ENCODE data around the gene CATSPERZ.
A peak's percentile ranks its signal among the peaks of the same experiment; 100 is the strongest.

CATSPERZ gene

DNA sequence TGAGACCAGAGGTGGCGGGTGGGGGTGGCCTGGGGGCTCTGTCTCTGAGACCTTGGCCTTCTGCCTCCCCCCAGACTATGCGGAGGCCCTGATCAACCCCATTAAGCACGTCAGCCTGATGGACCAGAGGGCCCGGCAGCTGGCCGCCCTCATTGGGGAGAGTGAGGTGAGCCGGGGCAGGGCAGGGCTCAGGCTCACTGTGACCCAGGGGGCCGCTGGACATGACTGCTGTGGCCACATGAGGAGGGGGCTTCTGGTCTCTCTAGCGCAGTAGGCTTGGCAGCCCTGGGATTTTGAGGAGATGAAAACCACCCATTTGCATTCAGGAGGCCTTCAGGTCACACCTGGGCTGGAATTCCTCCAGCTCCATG lies 36.2 kb upstream of the CATSPERZ start:
- DNase-seq (ENCODE audit: low spot score) = no peak

- no peak for DNase-seq (ENCODE audit: low spot score)
These were observed 35.7 kb upstream of the CATSPERZ start for GRCh38 chr11:64264371-64264852.

- no peak for DNase-seq (ENCODE audit: low spot score)
These were observed 34.7 kb upstream of the CATSPERZ start for GRCh38 chr11:64265176-64266160.

DNA sequence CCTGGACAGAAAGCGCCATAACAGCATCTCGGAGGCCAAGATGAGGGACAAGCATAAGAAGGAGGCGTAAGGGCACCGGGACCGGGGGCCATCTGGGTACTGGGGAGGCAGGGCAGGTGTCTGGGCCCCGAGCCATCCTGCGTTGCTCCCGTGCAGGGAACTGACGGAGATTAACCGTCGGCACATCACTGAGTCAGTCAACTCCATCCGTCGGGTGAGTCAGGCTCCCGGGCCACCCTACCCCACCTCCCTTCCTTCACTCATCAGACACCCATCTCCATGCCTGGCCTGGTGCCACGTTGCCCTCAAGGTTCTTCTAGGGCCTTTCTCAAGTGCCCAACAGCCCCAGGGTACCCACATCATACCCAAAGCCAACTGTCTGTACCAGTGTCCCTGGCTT lies 33.8 kb upstream of the CATSPERZ start:
- no peak for DNase-seq (ENCODE audit: low spot score)

- no peak for DNase-seq (ENCODE audit: low spot score)
These were observed 32.8 kb upstream of the CATSPERZ start for GRCh38 chr11:64267207-64267945.

DNA sequence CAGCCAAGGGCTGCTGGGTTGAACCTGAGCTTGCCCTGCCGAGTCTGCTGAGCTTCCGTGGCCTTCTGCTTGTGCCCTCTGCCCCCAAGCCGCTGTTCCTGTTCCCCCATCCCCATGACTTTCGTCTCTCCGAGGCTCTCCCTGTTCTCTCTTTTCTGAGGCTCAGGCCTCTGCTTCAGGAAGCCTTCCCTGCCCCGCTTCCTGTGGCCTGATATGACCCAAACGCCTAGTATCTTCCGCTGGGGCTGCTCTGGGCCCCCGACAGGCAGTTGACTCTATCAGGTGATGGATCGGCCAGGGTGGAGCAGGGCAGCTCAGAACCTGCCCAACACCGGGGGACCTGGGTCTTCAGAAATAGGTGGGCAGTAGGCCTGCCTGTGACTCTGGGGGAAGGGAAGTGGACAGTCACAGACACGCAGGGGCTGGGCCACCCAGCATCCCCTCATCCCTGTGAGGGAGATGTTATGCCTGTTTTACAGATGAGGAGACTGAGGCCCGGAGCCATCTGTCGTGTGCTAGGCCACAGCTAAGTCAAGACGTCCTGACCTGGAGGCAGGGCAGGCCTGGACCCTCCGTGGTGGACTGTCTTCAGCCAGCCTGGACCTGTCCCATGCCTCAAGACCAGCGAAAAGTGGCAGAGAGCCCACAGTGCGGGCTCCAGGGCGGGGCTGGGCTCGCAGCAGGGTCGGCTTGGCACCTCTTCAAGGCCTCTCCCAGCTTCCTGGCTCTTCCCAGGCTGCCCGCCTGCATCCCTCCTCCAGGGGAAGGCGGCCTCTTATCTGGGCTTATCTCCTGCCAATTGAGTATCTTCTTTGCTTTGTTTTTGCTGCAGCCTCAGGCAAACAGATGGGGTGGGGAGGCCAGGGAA lies 31.9 kb upstream of the CATSPERZ start:
- no peak for DNase-seq (ENCODE audit: low spot score)

DNA sequence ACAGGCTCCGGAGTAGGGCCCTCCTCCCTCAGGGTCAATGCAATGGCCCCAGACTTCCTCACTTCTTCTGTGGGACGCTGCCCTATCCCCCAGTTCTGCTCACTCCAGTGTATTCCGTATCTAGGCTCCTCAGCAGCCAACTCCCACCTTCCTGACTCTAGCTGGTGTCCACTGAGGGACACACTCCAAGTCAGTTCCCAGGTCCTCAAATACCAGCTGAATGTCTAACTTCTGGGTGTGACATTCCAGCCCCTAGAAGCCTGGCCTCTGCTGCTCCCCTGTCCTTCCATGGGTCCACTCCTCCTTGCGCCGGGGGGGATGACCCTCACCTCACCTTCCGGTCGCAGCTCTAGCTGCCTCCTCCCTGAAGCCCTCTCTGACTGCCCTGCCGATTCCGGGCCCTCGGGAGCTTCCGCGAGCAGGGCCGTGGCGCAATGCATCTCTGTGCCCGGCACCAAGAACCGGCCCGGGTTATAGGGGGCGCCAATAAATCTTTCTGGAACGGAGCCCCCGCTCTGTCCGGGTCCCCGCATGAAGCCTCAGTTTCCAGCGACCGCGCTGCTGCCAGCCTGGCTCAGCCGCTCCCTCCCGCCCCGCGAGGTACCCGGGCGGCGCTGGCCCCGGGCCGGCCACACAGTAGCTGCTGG lies 31.1 kb upstream of the CATSPERZ start:
- DNase-seq (ENCODE audit: low spot score) = peak; percentile 60

DNA sequence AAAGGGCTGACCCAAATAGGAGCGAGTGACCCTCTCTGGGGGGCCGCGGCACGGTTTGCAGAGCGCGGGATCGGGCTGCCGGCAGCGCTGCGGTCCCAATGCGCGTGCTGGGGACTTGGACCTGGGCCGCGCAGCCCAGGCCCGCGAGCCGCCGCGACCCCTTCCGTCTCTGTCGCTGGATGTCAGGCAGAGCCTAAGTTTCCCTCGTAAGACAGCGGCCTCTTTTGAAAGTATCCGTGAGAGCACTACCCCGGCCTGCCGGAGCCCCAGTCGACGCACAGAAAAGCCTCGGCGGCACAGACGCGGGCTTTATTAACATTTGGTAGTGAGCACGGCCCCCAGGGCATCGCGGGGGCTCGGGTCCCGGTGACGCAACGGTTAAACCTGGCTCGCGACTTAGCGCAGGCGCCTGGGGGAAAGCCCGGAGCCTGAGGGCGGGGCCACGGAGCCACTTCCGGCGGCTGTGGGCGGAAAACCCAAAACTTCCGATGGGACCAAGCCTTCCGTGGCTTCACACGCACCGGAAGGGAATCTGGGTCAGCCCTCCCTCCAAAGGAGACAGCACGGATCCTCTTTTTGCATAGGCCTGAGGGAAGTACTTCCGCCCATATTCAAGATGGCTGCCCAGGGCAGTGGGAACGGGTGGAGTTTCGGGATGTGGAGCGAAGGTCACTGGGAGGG lies 30.5 kb upstream of the CATSPERZ start:
- peak; percentile 100 for DNase-seq (ENCODE audit: low spot score)

DNA sequence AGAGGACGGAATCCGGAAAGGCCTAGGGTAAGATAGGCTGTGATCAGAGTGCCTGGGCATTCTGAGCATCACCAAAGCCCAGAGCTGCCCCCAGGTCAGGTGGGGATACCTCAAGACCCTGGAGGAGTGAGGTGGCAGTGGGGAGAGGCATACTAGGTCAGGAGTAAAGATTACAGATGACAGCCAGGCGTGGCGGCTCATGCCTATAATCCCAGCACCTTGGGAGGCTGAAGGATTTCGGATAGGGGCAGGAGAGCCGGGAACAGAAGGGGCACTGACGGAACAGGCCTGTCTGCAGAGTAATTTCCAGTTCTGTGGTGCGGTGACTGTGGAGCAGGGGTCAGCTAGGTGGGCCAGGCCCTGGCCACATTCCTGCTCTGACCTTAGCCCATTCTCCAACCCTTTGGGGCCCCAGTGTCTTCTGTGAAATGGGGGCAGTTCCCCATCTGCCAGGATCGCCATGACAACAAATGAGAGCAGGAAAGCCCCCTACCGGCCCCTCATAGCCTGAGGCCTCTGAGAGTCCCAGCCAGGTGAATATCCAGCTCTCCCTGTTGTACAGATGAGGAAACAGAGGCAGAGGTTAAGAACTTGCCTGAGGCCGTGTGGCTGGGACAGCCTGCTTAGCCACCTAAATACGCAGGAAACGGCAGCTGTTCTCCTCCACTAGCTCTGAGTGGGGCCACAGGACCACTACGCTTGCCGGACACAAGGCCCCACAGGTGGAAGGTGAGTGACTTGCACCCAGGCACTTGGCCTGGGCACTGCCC lies 24.9 kb upstream of the CATSPERZ start:
- no peak for DNase-seq (ENCODE audit: low spot score)

- no peak for DNase-seq (ENCODE audit: low spot score)
These were observed 24.3 kb upstream of the CATSPERZ start for GRCh38 chr11:64275841-64276240.

DNA sequence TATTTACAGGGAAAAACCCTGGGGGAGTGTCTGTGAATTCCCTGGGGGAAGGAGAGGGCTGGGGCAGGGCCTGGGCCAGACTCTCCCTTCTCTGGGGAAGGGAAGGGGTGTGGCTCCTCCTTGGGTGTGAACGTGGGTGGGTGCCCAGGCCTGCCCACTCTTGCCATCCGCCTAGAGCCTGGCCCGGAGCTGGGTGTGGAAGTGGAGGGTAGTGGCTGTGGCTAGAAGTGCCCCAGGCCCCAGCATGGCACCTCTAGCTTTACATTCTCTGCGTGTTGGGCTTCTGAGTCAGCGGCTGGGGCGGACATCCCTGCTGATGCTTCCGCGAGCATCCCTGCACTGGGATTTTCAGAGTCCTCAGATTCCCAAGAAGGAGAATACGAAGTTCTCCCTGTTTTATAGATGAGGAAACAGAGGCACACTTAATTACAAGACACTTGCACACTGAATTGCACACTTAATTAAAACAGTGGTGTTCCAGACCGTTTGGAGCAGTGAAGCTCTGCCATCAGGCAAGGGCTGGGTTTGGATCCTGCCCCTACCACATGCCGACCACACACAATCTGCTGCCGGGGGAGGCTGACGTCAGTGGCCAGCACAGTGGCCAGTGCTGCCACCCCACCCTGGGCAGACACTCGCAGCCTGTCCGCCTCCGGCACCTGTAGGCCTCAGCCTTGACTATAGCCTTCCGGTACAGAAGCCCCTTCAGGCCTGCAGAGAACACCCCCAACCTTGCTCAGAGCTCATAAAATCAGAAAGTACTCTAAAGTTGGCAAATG lies 23.3 kb upstream of the CATSPERZ start:
- no peak for DNase-seq (ENCODE audit: low spot score)

DNA sequence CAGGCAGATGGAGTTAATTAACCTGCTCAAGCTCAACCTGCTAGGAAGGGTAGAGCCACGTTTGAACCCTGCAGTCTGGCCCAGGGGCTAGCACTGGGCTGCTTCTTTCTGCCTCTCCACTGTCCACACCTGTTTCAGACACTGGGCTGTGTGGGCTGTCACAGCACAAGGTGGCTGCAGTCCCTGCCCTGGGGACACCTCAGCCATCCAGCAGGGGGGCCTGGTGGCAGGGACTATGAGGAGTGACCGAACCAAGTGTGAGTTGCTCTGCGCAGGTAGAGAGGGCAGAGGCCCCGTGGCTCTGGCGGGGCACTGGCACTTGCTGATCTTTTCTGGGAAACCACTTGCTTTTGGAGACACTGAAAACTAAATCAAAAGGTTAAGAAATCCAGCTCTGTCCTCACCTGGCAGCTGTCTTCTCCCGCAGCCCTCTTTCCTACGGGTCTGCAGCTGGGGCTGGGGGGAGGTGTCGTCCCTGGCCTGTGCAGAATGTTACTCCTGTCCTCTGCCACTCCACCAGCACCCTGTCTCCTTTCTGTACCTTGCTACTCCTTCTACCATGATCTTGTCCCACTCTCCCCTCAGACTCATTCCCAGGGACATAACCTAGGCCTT lies 21.5 kb upstream of the CATSPERZ start:
- no peak for DNase-seq (ENCODE audit: low spot score)

GRCh38 chr11:64281957-64282770 lies 18.0 kb upstream of the CATSPERZ start:
- no peak for DNase-seq (ENCODE audit: low spot score)

GRCh38 chr11:64283092-64283491 lies 17.1 kb upstream of the CATSPERZ start:
- no peak for DNase-seq (ENCODE audit: low spot score)

DNA sequence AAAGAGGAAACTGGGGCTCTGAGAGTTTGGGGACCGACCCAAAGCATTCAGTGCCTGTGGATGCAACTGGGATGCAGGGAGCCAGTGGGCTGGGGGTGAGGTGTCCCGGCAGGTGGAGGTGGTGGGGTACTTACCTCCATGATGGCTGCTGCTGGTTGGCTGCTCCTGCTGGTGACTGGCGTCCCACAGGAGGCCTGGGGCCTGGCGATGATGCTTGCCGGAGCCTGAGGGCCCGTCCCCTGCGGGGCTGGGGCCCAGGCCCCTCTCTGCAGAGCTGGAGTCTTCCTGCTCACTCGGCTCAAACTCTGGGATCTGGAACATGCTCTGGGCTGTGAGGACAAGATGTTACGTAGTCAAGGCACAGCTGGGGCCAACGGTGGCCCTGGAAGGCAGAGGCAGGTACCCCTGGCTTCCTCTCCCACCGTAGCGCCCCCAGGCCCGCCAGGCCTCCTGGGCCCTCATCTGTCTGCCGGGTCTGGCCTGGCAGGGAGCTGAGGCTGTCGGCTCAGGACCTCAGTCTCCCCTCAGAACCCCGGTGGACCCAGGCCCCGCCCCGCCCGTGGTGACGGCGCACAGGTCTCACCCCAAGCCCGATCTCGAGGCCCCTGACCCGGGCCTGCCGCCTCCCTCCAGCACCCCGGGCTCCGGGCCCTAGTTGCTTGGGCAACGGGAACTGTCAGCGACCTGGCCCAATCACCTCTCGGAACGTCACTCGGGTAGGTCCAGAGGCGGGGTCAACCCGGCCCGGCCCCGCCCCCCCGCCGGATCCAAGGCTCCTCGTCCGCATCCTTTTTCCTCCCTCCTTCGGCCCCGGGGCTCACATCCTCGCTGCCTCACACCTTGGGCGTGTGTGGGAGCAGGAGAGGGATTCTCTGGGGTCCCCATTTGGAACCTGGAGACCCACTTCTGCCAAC lies 15.9 kb upstream of the CATSPERZ start, which contains the start of gene BAD:
Gene BAD (minus strand): TSS at position 618 of the 914 bp plus-strand sequence. CDS start 297 bp downstream, at position 321.
- peak; percentile 96 for DNase-seq (ENCODE audit: low spot score)

- peak; percentile 87 for DNase-seq (ENCODE audit: low spot score)
These were observed 14.9 kb upstream of the CATSPERZ start, which contains the start of gene GPR137 for GRCh38 chr11:64284962-64285884. GPR137 (plus strand) TSS chr11:64285848; CDS start chr11:64286525, 677 bp downstream.
